ENCODE results near the gene PXK.

- TF ChIP-seq CTCF (IDR thresholded peaks at IDR 0.05; ENCODE audit: low read depth, low read length): peak; percentile 95
- TF ChIP-seq MAX (IDR thresholded peaks at IDR 0.05; ENCODE audit: low read depth, low read length): peak; percentile 77
- TF ChIP-seq POLR2A (IDR thresholded peaks at IDR 0.05; ENCODE audit: extremely low read depth, insufficient read length): no peak
These were observed 130.7 kb downstream of the PXK start for GRCh38 chr3:58463181-58463941.
